Left lung (tissue), 10 donors: Measurements from ENCODE around the gene R3HDM2. TPM values are rescaled to one million over a fixed set of nuclear protein-coding genes. Genes with fewer than 3 reads are reported as not detected.

Source experiments
- ATAC-seq: fragments of 200-7000 bp; cut with Tn5 transposase; one replicate; pipeline ENCODE4 v1.9.1; 2020; ENCODE audit warnings: moderate library complexity
- DNase-seq, 4 donors: peaks; one replicate each; pipeline ENCODE4 v3.0.0-alpha.2; 2013 to 2020
- H3K27ac ChIP-seq, 2 donors: fragments of 200-600 bp; sonication (generic) in 1 of 2; one replicate each; pipeline versions ENCODE4 v1.5.0 to v1.8.0; 2020 to 2021
- H3K27me3 ChIP-seq, 2 donors: fragments of 200-600 bp; sonication (generic) in 1 of 2; one replicate each; pipeline versions ENCODE4 v1.5.0 to v1.8.0; 2020 to 2021
- H3K36me3 ChIP-seq, 2 donors: fragments of 200-600 bp; sonication (generic) in 1 of 2; one replicate each; pipeline versions ENCODE4 v1.5.0 to v1.8.0; 2020 to 2021
- H3K4me1 ChIP-seq, 2 donors: fragments of 200-600 bp; one replicate each; pipeline ENCODE4 v1.8.0; 2021
- H3K4me3 ChIP-seq, 2 donors: fragments of 200-600 bp; sonication (generic) in 1 of 2; one replicate each; pipeline versions ENCODE4 v1.5.0 to v1.8.0; 2020 to 2021; ENCODE audit warnings: mild to moderate bottlenecking in 1 of 2
- H3K9me3 ChIP-seq, 2 donors: fragments of 200-600 bp; sonication (generic) in 1 of 2; one replicate each; pipeline versions ENCODE4 v1.5.0 to v1.8.0; 2020 to 2021
- CTCF ChIP-seq, 2 donors: fragments of 200-600 bp; sonication (generic) in 1 of 2; IDR thresholded peaks; one replicate each; pipeline versions ENCODE4 v1.5.0 to v1.8.0; 2021; ENCODE audit warnings: antibody characterized with exemption in 2 of 2
- intact Hi-C, 2 donors: fragments of 100-400 bp; cut with DNase I; formaldehyde crosslinking; loops; one replicate each; pipeline versions ENCODE4 v1.11.2 to v1.14.2; 2022
- polyA plus RNA-seq, 6 donors: library from polyadenylated mRNA; unstranded; fragments of 120-200 nt; gene quantifications; one replicate each; pipeline ENCODE4 v1.2.1, GENCODE V29; 2013; ENCODE audit not compliant: insufficient read length in 6 of 6
- total RNA-seq, 2 donors: library from RNA; stranded (reverse); fragmentation: NEBNext Ultra II Directional; extraction: Animal tissue kit (Norgen Biotek cat#: 25700); gene quantifications; one replicate each; pipeline ENCODE4 v1.2.1, GENCODE V29; 2021
- donor health status: DM: no; HTN: yes; CAD: no.
- donor health status: DM: no; HTN: no; CAD: no.

R3HDM2 gene
- total and polyA plus RNA-seq, 8 donors = 52.4 to 92.3 (median 79.8) TPM

- ATAC-seq = no peak
- Histone ChIP-seq H3K27ac (peak overlapping the region in 1 of 2 donors; percentile 51), H3K36me3 (peaks cover 0 to 84% of the 10 kb centered on the region in 2 donors), H3K9me3 (no peaks in the 10 kb centered on the region), H3K4me1 (peaks cover 0 to 42% of the 10 kb centered on the region in 2 donors), H3K4me3 (no peak overlapping the region), H3K27me3 (peaks cover 17 to 53% of the 10 kb centered on the region in 2 donors)
- TF ChIP-seq CTCF (IDR thresholded peaks at IDR 0.05) = no peak
- no peak for DNase-seq
- intact Hi-C loops = no loop called here
Measured at GRCh38 chr12:57470970-57471656, 40.3 kb upstream of the R3HDM2 start.

DNA sequence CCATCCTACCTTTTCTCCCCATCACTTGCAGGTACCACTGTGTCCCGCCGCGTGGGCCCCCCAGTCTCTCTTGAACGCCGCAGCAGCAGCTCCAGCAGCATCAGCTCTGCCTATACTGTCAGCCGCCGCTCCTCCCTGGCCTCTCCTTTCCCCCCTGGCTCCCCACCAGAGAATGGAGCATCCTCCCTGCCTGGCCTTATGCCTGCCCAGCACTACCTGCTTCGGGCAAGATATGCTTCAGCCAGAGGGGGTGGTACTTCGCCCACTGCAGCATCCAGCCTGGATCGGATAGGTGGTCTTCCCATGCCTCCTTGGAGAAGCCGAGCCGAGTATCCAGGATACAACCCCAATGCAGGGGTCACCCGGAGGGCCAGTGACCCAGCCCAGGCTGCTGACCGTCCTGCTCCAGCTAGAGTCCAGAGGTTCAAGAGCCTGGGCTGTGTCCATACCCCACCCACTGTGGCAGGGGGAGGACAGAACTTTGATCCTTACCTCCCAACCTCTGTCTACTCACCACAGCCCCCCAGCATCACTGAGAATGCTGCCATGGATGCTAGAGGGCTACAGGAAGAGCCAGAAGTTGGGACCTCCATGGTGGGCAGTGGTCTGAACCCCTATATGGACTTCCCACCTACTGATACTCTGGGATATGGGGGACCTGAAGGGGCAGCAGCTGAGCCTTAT is 39.6 kb upstream of the R3HDM2 start:
- DNase-seq (no peak), ATAC-seq (no peak)
- Histone ChIP-seq H3K27ac (peak overlapping the region in 1 of 2 donors; percentile 51), H3K4me1 (peaks cover 0 to 36% of the 10 kb centered on the region in 2 donors), H3K36me3 (peaks cover 0 to 82% of the 10 kb centered on the region in 2 donors), H3K9me3 (no peaks in the 10 kb centered on the region), H3K4me3 (no peak overlapping the region), H3K27me3 (peaks cover 12 to 47% of the 10 kb centered on the region in 2 donors)
- intact Hi-C loops = no loop called here
- no peak for TF ChIP-seq CTCF (IDR thresholded peaks at IDR 0.05)

- peaks cover 0 to 73% of the 10 kb centered on the region in 2 donors for H3K36me3 ChIP-seq
- ATAC-seq (no peak), DNase-seq (no peak)
- H3K27ac ChIP-seq = peak overlapping the region in 1 of 2 donors; percentile 51
- TF ChIP-seq CTCF (IDR thresholded peaks at IDR 0.05) = no peak
- no peaks in the 10 kb centered on the region for H3K9me3 ChIP-seq
- peaks cover 4 to 43% of the 10 kb centered on the region in 2 donors for H3K27me3 ChIP-seq
- H3K4me3 ChIP-seq = no peak overlapping the region
- intact Hi-C loops = no loop called here
- peaks cover 0 to 27% of the 10 kb centered on the region in 2 donors for H3K4me1 ChIP-seq
Measured at GRCh38 chr12:57469296-57470164, 38.7 kb upstream of the R3HDM2 start.

- H3K4me1 ChIP-seq = peaks cover 0 to 22% of the 10 kb centered on the region in 2 donors
- ATAC-seq (no peak), DNase-seq (no peak)
- H3K4me3 ChIP-seq = no peak overlapping the region
- H3K27ac ChIP-seq = no peak overlapping the region
- peaks cover 0 to 38% of the 10 kb centered on the region in 2 donors for H3K27me3 ChIP-seq
- intact Hi-C loops = no loop called here
- H3K9me3 ChIP-seq = no peaks in the 10 kb centered on the region
- TF ChIP-seq CTCF (IDR thresholded peaks at IDR 0.05) = no peak
- H3K36me3 ChIP-seq = peaks cover 0 to 58% of the 10 kb centered on the region in 2 donors
Measured at GRCh38 chr12:57467915-57468314, 37.1 kb upstream of the R3HDM2 start.
